ENCODE data around the gene ANKS1A. TPM values are rescaled to one million over a fixed set of nuclear protein-coding genes. Genes with fewer than 3 reads are reported as not detected.

ANKS1A gene
- total and polyA plus RNA-seq, 2 experiments from 2014 or later: 12.1 to 31.9 TPM

- no peaks in the 10 kb centered on the region for H4K20me1 ChIP-seq (replicated peaks; ENCODE audit: insufficient read depth)
- Mint-ChIP-seq H3K4me1 (peaks cover 10% of the 10 kb centered on the region), H3K36me3 (ENCODE audit: low read depth) (peaks cover 9% of the 10 kb centered on the region; the same call in 2 of the 3 replicates), H3K27me3 (ENCODE audit: insufficient read depth, low read depth, poor library complexity) (peaks cover 8% of the 10 kb centered on the region), H3K27ac (no peak overlapping the region), H3K9me3 (no peaks in the 10 kb centered on the region), H3K4me3 (no peak overlapping the region)
- H3K27ac ChIP-seq (ENCODE audit: low read depth): no peak overlapping the region
- no peak for ATAC-seq
- no peaks in the 10 kb centered on the region for H3K27me3 ChIP-seq (ENCODE audit: insufficient read depth)
- H3K36me3 ChIP-seq (ENCODE audit: insufficient read depth): no peaks in the 10 kb centered on the region
- H3K9me2 ChIP-seq (ENCODE audit: insufficient read depth): no peaks in the 10 kb centered on the region
- H2AFZ ChIP-seq: no peak overlapping the region
- no peaks in the 10 kb centered on the region for H3F3A ChIP-seq (replicated peaks; ENCODE audit: low read depth)
- H3K79me2 ChIP-seq (replicated peaks; ENCODE audit: insufficient read depth): no peaks in the 10 kb centered on the region
- no peak for DNase-seq (ENCODE audit: low spot score)
- TF ChIP-seq STAT1 (IDR thresholded peaks at IDR 0.05; ENCODE audit: unreplicated experiment) (no peak), ZNF331 (CRISPR knock-in tag; IDR thresholded peaks at IDR 0.05; ENCODE audit: low read depth) (no peak), CREB1 (CRISPR knock-in tag; IDR thresholded peaks at IDR 0.05; ENCODE audit: low read depth) (no peak), ZNF114 (CRISPR knock-in tag; IDR thresholded peaks at IDR 0.05) (no peak), REST (IDR thresholded peaks at IDR 0.05; ENCODE audit: unreplicated experiment) (no peak), POLR2AphosphoS5 (IDR thresholded peaks at IDR 0.05; ENCODE audit: low read depth) (no peak), ETS1 (IDR thresholded peaks at IDR 0.05) (no peak)
- H3K4me1 ChIP-seq (ENCODE audit: insufficient read depth): peaks cover 3% of the 10 kb centered on the region
- H3K4me3 ChIP-seq: no peak overlapping the region
- H3K4me2 ChIP-seq: no peak overlapping the region
Measured at GRCh38 chr6:35053701-35054100, 164.6 kb downstream of the ANKS1A start.

GRCh38 chr6:35054106-35054742, 165.2 kb downstream of the ANKS1A start:
- Histone ChIP-seq H3K4me3 (no peak overlapping the region), H3F3A (replicated peaks; ENCODE audit: low read depth) (no peaks in the 10 kb centered on the region), H3K4me2 (no peak overlapping the region), H3K27me3 (ENCODE audit: insufficient read depth) (no peaks in the 10 kb centered on the region), H3K36me3 (ENCODE audit: insufficient read depth) (no peaks in the 10 kb centered on the region), H2AFZ (no peak overlapping the region), H3K9me2 (ENCODE audit: insufficient read depth) (no peaks in the 10 kb centered on the region), H3K4me1 (ENCODE audit: insufficient read depth) (no peaks in the 10 kb centered on the region; the same call in 1 of the 2 replicates), H4K20me1 (replicated peaks; ENCODE audit: insufficient read depth) (no peaks in the 10 kb centered on the region), H3K27ac (ENCODE audit: low read depth) (no peak overlapping the region), H3K79me2 (replicated peaks; ENCODE audit: insufficient read depth) (no peaks in the 10 kb centered on the region)
- TF ChIP-seq POLR2AphosphoS5 (IDR thresholded peaks at IDR 0.05; ENCODE audit: low read depth): no peak
- TF ChIP-seq ZNF331 (CRISPR knock-in tag; IDR thresholded peaks at IDR 0.05; ENCODE audit: low read depth): no peak
- no peak for TF ChIP-seq CTCF (conservative IDR thresholded peaks at IDR 0.05; ENCODE audit: low read depth in 2 of 2)
- TF ChIP-seq REST (IDR thresholded peaks at IDR 0.05; ENCODE audit: unreplicated experiment): no peak
- no peak for TF ChIP-seq EZH2 (IDR thresholded peaks at IDR 0.05; ENCODE audit: low read depth, unreplicated experiment)
- no peak for TF ChIP-seq STAT1 (IDR thresholded peaks at IDR 0.05; ENCODE audit: unreplicated experiment)
- no peak for TF ChIP-seq JUNB (IDR thresholded peaks at IDR 0.05; ENCODE audit: unreplicated experiment)
- no peak for TF ChIP-seq ZNF114 (CRISPR knock-in tag; IDR thresholded peaks at IDR 0.05)
- no peak for TF ChIP-seq EZH2phosphoT487 (IDR thresholded peaks at IDR 0.05; ENCODE audit: unreplicated experiment)
- TF ChIP-seq CREB1 (CRISPR knock-in tag; IDR thresholded peaks at IDR 0.05; ENCODE audit: low read depth): no peak
- no peak for TF ChIP-seq ETS1 (IDR thresholded peaks at IDR 0.05)
- H3K27me3 Mint-ChIP-seq (ENCODE audit: insufficient read depth, low read depth, poor library complexity): peaks cover 8% of the 10 kb centered on the region
- H3K27ac Mint-ChIP-seq: no peak overlapping the region
- peaks cover 13% of the 10 kb centered on the region for H3K4me1 Mint-ChIP-seq
- no peak overlapping the region for H3K4me3 Mint-ChIP-seq
- DNase-seq (ENCODE audit: low spot score) (no peak), ATAC-seq (no peak)
- no peaks in the 10 kb centered on the region for H3K9me3 Mint-ChIP-seq
- H3K36me3 Mint-ChIP-seq (ENCODE audit: low read depth): peaks cover 11% of the 10 kb centered on the region; the same call in 2 of the 3 replicates

Data from GM23338 (cell line).